GM23338 (cell line): Measurements from ENCODE around the gene ZNF277. TPM values are rescaled to one million over a fixed set of nuclear protein-coding genes. Genes with fewer than 3 reads are reported as not detected.

Source experiments
- ATAC-seq: fragments of 200-7000 bp; cut with Tn5 transposase; 3 replicates; pipeline ENCODE4 v1.9.1; 2020
- DNase-seq: peaks from one replicate; pipeline ENCODE4 v3.0.0-alpha.2; 2015; ENCODE audit warnings: low spot score
- H2AFZ ChIP-seq: fragments of 200-600 bp; sonication (generic); 2 replicates; pipeline ENCODE4 v1.8.0; 2016; ENCODE audit warnings: antibody characterized with exemption, mild to moderate bottlenecking, moderate library complexity
- H3F3A ChIP-seq: fragments of 200-600 bp; sonication (generic); replicated peaks from 2 replicates; pipeline ENCODE4 v1.8.0; 2017; ENCODE audit warnings: antibody characterized with exemption, mixed run types, low read depth
- H3K27ac ChIP-seq: fragments of 200-600 bp; sonication (generic); 2 replicates; pipeline ENCODE4 v1.6.1; 2016; ENCODE audit warnings: low read depth
- H3K27me3 ChIP-seq: fragments of 200-600 bp; sonication (generic); 2 replicates; pipeline ENCODE4 v1.8.0; 2016; ENCODE audit warnings: mild to moderate bottlenecking, mixed run types, moderate library complexity; ENCODE audit not compliant: insufficient read depth
- H3K36me3 ChIP-seq: fragments of 200-600 bp; sonication (generic); 2 replicates; pipeline ENCODE4 v1.8.0; 2016; ENCODE audit warnings: mild to moderate bottlenecking; ENCODE audit not compliant: insufficient read depth
- H3K4me1 ChIP-seq: fragments of 200-600 bp; sonication (generic); 2 replicates; pipeline ENCODE4 v1.8.0; 2016; ENCODE audit warnings: mild to moderate bottlenecking, moderate library complexity; ENCODE audit not compliant: insufficient read depth
- H3K4me2 ChIP-seq: fragments of 200-600 bp; sonication (generic); 2 replicates; pipeline ENCODE4 v1.7.1; 2017; ENCODE audit warnings: mixed run types
- H3K4me3 ChIP-seq: fragments of 200-600 bp; sonication (generic); 2 replicates; pipeline ENCODE4 v1.6.1; 2016; ENCODE audit warnings: mixed run types
- H3K79me2 ChIP-seq: fragments of 200-600 bp; sonication (generic); replicated peaks from 2 replicates; pipeline ENCODE4 v1.8.0; 2017; ENCODE audit warnings: mild to moderate bottlenecking; ENCODE audit not compliant: insufficient read depth
- H3K9me2 ChIP-seq: fragments of 200-600 bp; sonication (generic); 2 replicates; pipeline ENCODE4 v1.8.0; 2017; ENCODE audit not compliant: insufficient read depth
- H4K20me1 ChIP-seq: fragments of 200-600 bp; sonication (generic); replicated peaks from 2 replicates; pipeline ENCODE4 v1.8.0; 2017; ENCODE audit warnings: mild to moderate bottlenecking; ENCODE audit not compliant: insufficient read depth
- H3K27ac Mint-ChIP-seq: 2 replicates; pipeline ENCODE4 v1.8.0; 2020; ENCODE audit warnings: inconsistent platforms, mild to moderate bottlenecking, moderate library complexity, mixed read lengths
- H3K27me3 Mint-ChIP-seq: 3 replicates; pipeline ENCODE4 v1.8.0; 2022; ENCODE audit warnings: low read depth, mild to moderate bottlenecking, moderate library complexity, mixed read lengths, inconsistent platforms; ENCODE audit not compliant: insufficient read depth, poor library complexity
- H3K36me3 Mint-ChIP-seq: 3 replicates; pipeline ENCODE4 v1.8.0; 2021; ENCODE audit warnings: low read depth, mild to moderate bottlenecking, inconsistent platforms, moderate library complexity, mixed read lengths
- H3K4me1 Mint-ChIP-seq: 3 replicates; pipeline ENCODE4 v1.8.0; 2020; ENCODE audit warnings: mild to moderate bottlenecking, inconsistent platforms, mixed read lengths
- H3K4me3 Mint-ChIP-seq: 3 replicates; pipeline ENCODE4 v1.8.0; 2021; ENCODE audit warnings: moderate library complexity, mild to moderate bottlenecking, inconsistent platforms, mixed read lengths
- H3K9me3 Mint-ChIP-seq: 3 replicates; pipeline ENCODE4 v1.8.0; 2020; ENCODE audit warnings: moderate library complexity, mild to moderate bottlenecking, inconsistent platforms, mixed read lengths
- CTCF ChIP-seq, 2 experiments: fragments of 200-600 bp in 1 of 2; sonication (generic) in 1 of 2; conservative IDR thresholded peaks; 2 replicates each; pipeline versions ENCODE4 v1.5.1 to v1.6.1; 2016 to 2017; ENCODE audit warnings: antibody characterized with exemption in 2 of 2, low read depth in 2 of 2, mild to moderate bottlenecking in 2 of 2, moderate library complexity in 1 of 2
- ETS1 ChIP-seq: IDR thresholded peaks from 2 replicates; pipeline ENCODE4 v1.6.1; 2016; ENCODE audit warnings: antibody characterized with exemption
- EZH2 ChIP-seq: fragments of 200-600 bp; sonication (generic); IDR thresholded peaks from one replicate; pipeline ENCODE4 v1.8.0; 2017; ENCODE audit warnings: antibody characterized with exemption, mild to moderate bottlenecking, low read depth; ENCODE audit not compliant: unreplicated experiment
- EZH2phosphoT487 ChIP-seq: fragments of 200-600 bp; sonication (generic); IDR thresholded peaks from one replicate; pipeline ENCODE4 v1.8.1; 2018; ENCODE audit warnings: antibody characterized with exemption; ENCODE audit not compliant: unreplicated experiment
- JUNB ChIP-seq: IDR thresholded peaks from one replicate; pipeline ENCODE4 v1.6.1; 2016; ENCODE audit warnings: antibody characterized with exemption; ENCODE audit not compliant: unreplicated experiment
- STAT1 ChIP-seq: IDR thresholded peaks from one replicate; pipeline ENCODE4 v1.6.1; 2016; ENCODE audit warnings: antibody characterized with exemption; ENCODE audit not compliant: unreplicated experiment
- ZNF114 ChIP-seq: fragments of 250-450 bp; sonication (Bioruptor Pico); IDR thresholded peaks from 2 replicates; pipeline ENCODE4 v1.5.0; 2020; ENCODE audit warnings: mild to moderate bottlenecking, moderate library complexity
- polyA plus RNA-seq: library from polyadenylated mRNA; unstranded; fragments of >200 nt; fragmentation: Nextera tagmentation; extraction: Ambion mirVana; gene quantifications from 2 replicates; pipeline ENCODE4 v1.2.1, GENCODE V29; 2016
- total RNA-seq: library from RNA; depleted of rRNA; stranded (reverse); fragments of >200 nt; shearing (Covaris generic); gene quantifications from 2 replicates; pipeline ENCODE4 v1.2.3, GENCODE V29; 2014
- TF ChIP-seq, protein P1 (sequence below): IDR thresholded peaks from one replicate; pipeline ENCODE4 v1.6.1; 2018; ENCODE audit warnings: antibody characterized with exemption; ENCODE audit not compliant: unreplicated experiment

The ZNF277 gene
- total and polyA plus RNA-seq, 2 experiments from 2014 or later = 25.4 to 28.9 TPM

DNA sequence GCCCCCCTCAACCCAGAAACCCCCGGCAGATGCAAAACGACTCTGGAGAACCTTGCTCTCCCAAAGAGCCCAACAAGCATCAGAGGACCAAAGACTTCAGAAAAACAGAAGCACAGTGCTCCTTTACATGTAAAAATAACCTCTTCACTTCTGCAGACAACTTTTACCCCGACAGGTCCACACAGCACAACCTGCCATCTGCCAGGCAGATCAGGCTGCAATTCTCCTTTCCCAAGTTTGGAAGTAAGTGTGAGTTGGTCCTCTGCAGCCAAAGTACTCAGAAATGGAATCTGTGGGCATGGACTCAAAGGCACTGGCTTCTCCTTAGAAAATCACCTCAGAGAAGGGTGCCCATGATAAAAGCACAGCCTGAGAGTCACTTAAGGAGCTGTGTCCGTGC lies 26.3 kb upstream of the ZNF277 start:
- Mint-ChIP-seq H3K27me3 (peaks cover 2% of the 10 kb centered on the region), H3K4me1 (peaks cover 47% of the 10 kb centered on the region), H3K27ac (no peak overlapping the region), H3K4me3 (no peak overlapping the region), H3K36me3 (no peaks in the 10 kb centered on the region), H3K9me3 (no peaks in the 10 kb centered on the region)
- TF ChIP-seq, protein P1, sequence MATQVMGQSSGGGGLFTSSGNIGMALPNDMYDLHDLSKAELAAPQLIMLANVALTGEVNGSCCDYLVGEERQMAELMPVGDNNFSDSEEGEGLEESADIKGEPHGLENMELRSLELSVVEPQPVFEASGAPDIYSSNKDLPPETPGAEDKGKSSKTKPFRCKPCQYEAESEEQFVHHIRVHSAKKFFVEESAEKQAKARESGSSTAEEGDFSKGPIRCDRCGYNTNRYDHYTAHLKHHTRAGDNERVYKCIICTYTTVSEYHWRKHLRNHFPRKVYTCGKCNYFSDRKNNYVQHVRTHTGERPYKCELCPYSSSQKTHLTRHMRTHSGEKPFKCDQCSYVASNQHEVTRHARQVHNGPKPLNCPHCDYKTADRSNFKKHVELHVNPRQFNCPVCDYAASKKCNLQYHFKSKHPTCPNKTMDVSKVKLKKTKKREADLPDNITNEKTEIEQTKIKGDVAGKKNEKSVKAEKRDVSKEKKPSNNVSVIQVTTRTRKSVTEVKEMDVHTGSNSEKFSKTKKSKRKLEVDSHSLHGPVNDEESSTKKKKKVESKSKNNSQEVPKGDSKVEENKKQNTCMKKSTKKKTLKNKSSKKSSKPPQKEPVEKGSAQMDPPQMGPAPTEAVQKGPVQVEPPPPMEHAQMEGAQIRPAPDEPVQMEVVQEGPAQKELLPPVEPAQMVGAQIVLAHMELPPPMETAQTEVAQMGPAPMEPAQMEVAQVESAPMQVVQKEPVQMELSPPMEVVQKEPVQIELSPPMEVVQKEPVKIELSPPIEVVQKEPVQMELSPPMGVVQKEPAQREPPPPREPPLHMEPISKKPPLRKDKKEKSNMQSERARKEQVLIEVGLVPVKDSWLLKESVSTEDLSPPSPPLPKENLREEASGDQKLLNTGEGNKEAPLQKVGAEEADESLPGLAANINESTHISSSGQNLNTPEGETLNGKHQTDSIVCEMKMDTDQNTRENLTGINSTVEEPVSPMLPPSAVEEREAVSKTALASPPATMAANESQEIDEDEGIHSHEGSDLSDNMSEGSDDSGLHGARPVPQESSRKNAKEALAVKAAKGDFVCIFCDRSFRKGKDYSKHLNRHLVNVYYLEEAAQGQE = no peak
- TF ChIP-seq ZNF114 (CRISPR knock-in tag) (no peak), ETS1 (no peak), EZH2 (no peak), CTCF (conservative IDR thresholded peaks at IDR 0.05; ENCODE audit: low read depth in 2 of 2) (no peak)
- Histone ChIP-seq H3K79me2 (peaks cover 91% of the 10 kb centered on the region), H2AFZ (no peak overlapping the region), H3K36me3 (no peaks in the 10 kb centered on the region), H3F3A (no peaks in the 10 kb centered on the region), H3K9me2 (no peaks in the 10 kb centered on the region), H3K27ac (no peak overlapping the region), H3K4me1 (peaks cover 15% of the 10 kb centered on the region; the same call in 1 of the 2 replicates), H3K4me3 (no peak overlapping the region), H3K4me2 (no peak overlapping the region), H4K20me1 (peaks cover 6% of the 10 kb centered on the region; the same call in 1 of the 2 replicates), H3K27me3 (no peaks in the 10 kb centered on the region)
- ATAC-seq = no peak
- no peak for DNase-seq

DNA sequence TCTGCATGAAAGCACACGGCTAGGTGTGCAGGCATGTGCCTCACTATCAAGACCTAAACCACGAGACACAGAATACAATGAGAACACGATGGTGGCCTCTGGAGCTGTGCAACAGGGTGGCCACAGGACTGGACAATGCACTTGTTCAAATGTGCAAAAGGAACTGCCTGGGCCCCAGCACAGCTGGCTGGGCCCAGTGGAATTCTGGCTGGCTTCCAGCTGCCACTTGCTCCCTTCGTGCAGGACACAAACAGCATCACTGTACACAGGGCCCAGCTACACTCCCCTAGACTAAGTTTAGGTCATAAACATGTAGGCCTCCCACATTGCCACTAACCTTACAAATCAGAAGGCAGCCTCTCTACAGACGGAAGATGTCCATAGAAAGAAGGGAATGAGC lies 23.7 kb upstream of the ZNF277 start:
- no peaks in the 10 kb centered on the region for H3K36me3 ChIP-seq
- no peaks in the 10 kb centered on the region for H3K9me2 ChIP-seq
- Mint-ChIP-seq H3K27me3 (peaks cover under 1% of the 10 kb centered on the region), H3K4me1 (peaks cover 41% of the 10 kb centered on the region), H3K9me3 (no peaks in the 10 kb centered on the region), H3K36me3 (no peaks in the 10 kb centered on the region), H3K27ac (peak overlapping the region; percentile 33; the same call in 1 of the 2 replicates), H3K4me3 (no peak overlapping the region)
- no peak overlapping the region; the same call in 1 of the 2 replicates for H3K27ac ChIP-seq
- H4K20me1 ChIP-seq = peaks cover 6% of the 10 kb centered on the region; the same call in 1 of the 2 replicates
- H3K4me1 ChIP-seq = peaks cover 15% of the 10 kb centered on the region; the same call in 1 of the 2 replicates
- H3K4me3 ChIP-seq = no peak overlapping the region
- H2AFZ ChIP-seq = no peak overlapping the region
- no peak for ATAC-seq
- peaks cover 96% of the 10 kb centered on the region for H3K79me2 ChIP-seq
- H3K27me3 ChIP-seq = no peaks in the 10 kb centered on the region
- H3K4me2 ChIP-seq = no peak overlapping the region
- DNase-seq = no peak
- H3F3A ChIP-seq = no peaks in the 10 kb centered on the region
- TF ChIP-seq EZH2phosphoT487 (no peak), CTCF (conservative IDR thresholded peaks at IDR 0.05; ENCODE audit: low read depth in 2 of 2) (no peak), JUNB (no peak), ZNF114 (CRISPR knock-in tag) (no peak), EZH2 (no peak), ETS1 (no peak), STAT1 (no peak)
- TF ChIP-seq, protein P1 = no peak
